HG03025 (cell line): Measurements from ENCODE around the gene JAK2.
"Not testable (repeated sequence)": the region's sequence is repeated elsewhere in the genome, so short reads cannot be mapped to it uniquely, and the experiment has no call there.

Source experiments
- ATAC-seq: cut with Tn5 transposase; IDR thresholded peaks from one replicate; pipeline ENCODE4 v1.9.1; 2021; ENCODE audit warnings: mild to moderate bottlenecking, moderate library complexity; ENCODE audit not compliant: unreplicated experiment, low FRiP score

JAK2 gene

DNA sequence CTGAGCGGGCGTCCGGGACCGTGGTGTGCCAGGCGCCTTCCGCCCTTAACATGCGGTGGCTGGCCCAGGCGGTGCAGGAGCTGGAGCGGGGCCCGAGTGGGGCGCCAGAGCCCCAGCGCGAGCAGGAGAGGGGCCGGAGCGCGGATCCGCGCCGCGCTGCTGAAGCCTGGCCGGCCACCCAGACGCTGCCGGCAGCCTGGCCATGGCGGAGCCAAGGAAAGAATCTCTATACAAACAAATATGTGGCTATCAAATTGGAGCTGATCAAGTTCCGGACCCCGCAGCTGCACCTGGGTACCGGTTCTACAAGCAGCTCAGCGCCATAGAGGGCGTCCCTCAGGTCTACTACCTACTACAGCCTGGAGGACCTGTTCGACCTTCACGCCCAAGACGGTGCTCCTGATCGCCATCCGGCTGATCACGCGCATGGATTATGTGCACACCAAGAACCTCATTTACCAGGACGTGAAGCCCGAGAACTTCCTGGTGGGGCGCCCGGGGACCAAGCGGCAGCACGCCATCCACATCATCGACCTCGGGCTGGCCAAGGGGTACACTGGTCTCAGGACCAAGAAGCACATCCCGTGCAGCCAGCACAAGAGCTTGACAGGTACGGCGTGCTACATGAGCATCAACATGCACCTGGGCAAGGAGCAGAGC is 55.8 kb downstream of the JAK2 start:
- ATAC-seq = no peak

DNA sequence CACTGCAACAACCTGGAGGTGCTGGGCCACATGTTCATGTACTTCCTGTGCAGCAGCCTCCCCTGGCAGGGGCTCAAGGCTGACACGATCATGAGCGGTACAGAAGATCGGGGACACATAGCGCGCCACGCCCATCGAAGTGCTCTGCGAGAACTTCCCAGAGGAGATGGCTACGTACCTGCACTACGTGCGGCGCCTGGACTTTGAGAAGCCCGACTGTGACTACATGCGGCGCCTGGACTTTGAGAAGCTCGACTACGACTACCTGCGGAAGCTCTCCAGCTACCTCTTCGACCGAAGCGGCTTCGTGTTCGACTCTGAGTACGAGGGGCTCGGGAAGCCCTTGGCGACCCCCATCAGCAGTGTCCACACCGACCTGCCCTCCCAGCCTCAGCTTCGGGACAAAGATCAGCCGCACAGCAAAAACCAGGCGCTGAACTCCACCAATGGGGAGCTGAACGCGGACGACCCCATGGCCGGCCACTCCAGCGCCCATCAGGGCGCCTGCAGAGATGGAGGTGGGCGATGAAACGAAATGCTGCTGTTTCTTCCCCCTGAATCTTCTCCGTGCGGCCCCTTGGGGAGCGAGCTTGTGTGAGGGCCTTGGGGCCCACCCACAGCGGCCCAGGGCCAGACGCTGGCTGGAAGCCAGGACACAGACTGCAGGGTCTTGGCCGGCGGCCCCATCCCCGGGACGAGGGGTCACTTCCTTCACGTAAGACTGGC is 56.5 kb downstream of the JAK2 start:
- no peak for ATAC-seq

DNA sequence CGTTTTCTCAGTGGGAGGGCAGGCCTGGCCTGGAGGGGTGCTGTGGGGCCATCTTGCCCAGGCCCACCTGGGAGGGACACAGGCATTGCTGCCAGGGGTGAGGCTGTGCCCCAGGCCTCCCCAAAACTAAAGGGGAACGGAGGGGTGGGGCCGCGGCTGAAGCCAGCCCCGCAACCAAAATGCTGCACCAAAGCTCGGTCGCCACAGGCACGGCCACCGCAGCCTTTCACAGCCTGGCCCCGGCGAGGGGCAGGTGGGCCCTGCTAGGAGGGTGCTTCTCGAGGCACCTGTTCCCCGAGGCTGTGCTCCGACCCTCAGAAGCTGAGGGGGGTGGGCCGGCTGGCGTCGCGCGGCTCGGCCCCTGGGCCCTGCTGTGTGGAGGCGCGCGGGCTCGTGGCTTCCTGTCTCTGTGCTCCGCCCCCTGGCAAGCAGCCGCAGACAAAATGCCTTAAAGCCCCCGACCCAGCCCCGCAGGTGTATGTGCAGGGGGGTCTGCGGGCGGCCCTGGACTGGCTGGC is 57.6 kb downstream of the JAK2 start:
- no peak for ATAC-seq

DNA sequence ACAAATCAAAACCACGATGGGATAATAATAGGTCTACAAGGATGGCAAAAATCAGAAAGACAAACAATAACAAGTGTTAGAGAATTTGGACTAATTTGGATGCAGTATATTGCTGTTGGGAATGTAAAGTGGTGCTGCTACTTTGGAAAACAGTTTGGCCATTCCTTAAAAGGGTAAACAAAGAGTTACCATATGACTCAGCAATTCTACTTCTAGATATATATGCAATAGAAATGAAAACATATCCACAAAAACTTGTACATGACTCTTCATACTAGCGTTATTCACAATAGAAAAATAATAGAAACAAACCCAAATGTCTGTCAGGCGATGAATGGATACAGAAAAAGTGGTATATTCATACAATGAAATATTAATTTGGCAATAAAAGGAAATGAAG is 58.3 kb downstream of the JAK2 start:
- ATAC-seq = no peak

DNA sequence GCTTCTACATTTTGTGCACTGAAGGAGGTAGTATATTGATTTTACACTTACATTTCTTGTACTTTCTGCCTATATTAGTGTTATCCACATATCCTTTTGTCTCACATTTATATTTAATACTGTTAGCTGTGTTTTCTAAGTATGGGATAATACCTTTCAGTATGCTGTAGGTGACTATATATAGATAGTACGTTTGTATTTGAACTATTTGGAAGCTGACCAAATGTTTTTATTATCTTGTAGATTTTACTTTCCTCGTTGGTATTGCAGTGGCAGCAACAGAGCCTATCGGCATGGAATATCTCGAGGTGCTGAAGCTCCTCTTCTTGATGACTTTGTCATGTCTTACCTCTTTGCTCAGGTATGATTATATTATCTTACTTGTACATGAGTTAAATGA is 59.1 kb downstream of the JAK2 start:
- no peak for ATAC-seq

DNA sequence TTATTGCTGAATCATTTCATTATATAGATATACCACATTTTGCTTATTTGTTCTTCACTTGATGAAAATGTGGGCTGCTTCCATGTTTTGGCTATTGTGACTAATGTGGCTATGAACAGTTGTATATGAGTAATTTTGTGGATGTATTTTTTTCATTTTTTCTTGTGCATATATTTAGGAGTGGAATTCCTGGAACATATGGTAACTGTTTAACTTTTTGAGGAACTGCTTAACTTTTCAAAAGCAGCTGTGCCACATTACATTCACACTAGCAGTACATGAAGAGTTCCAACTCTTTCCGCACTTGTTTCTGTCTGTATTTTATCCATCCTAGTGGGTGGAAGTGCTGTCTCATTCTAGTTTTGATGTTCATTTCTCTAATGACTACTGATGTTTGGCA is 67.8 kb downstream of the JAK2 start:
- no peak for ATAC-seq

DNA sequence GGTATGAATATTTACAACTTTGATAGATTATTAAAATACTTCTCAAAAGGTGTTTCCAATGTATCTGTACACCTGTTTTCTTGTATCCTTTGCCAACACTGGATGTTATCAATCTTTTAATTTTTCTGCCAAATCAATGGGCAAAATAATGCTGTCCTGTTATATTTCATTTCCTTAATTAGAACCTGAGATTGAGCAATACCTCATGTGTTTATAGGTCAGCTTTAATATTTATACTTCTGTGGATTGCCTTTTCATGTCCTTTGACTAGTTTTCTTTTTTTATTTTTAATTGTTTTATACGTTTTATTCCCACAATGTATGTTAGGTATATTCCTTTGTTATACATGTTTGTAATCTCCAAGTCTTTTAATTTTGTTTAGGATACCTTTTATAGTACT is 77.6 kb downstream of the JAK2 start:
- ATAC-seq = no peak

DNA sequence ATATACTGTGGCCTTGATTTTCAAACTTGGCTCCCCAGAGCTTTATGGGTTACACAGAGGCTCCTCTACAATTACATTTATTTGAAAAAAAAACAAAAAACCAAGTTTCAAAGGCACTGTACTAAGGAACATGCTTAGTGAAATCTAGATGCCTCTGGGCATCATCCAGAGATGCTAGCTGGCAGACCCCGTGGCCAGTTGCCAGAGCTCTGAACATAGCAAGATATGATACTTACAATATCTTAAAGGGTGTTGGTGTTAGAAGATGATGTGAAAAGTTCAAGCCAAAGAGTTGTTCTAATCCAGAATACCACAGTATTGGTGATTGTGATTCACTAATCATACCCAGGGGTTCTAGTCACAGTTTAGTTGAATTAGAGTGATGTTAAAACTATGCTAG is 87.8 kb downstream of the JAK2 start:
- no peak for ATAC-seq

DNA sequence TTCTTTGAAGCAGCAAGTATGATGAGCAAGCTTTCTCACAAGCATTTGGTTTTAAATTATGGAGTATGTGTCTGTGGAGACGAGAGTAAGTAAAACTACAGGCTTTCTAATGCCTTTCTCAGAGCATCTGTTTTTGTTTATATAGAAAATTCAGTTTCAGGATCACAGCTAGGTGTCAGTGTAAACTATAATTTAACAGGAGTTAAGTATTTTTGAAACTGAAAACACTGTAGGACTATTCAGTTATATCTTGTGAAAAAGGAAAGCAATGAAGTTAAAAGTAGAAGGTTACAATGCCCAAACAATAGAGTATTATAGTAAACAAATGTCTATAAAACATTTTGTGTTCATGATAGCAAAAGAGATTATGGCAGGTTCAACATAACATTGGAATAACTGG is 88.6 kb downstream of the JAK2 start:
- ATAC-seq = no peak

DNA sequence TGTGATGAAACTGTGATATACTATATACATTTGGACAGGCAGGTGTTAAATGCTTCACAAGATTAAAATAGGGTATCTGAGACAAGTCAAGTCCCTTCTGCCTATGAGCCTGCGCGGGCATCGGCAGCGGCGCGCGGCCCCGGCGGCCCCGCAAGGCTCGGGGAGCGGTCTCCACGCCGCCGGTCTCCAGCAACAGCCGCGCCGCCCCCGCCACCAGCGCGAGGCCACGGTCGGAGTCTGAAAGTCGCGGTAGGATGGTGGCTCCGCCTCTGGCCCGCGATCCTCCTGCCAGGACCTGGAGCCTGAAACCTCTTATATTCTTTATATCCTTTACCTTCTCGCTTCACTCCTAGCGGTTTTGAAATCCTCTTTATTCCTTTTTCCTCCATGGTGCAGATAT is 100.9 kb downstream of the JAK2 start:
- ATAC-seq = no peak

DNA sequence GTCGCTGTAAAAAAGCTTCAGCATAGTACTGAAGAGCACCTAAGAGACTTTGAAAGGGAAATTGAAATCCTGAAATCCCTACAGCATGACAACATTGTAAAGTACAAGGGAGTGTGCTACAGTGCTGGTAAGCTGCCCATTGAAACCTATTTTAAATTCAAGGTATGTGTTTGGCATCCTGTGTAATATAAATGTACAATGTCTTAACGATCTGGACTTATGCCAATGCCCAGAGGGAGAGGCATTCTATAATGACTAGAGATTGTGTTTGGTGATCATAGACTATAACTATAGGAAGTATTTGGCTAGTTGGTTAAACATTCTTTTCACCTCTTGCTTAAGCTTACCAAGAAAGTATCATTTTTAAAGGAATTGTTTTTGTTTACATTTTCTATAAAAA is 104.7 kb downstream of the JAK2 start:
- no peak for ATAC-seq

DNA sequence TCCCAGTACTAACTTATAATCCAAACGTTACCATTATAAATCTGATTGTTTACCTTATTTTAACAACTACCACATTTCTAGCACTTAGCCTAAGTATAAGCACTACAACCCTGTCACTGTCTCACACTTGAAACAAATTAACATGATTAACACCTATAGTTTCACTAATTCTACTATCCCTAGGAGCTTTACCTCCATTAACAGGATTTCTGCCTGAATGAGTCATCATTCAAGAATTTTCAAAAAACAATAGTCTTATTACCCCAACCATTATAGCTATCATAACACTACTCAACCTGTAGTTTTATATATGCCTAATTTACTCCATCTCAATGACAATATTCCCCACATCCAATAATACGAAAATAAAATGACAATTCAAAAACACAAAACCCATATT is 110.7 kb downstream of the JAK2 start:
- no peak for ATAC-seq

DNA sequence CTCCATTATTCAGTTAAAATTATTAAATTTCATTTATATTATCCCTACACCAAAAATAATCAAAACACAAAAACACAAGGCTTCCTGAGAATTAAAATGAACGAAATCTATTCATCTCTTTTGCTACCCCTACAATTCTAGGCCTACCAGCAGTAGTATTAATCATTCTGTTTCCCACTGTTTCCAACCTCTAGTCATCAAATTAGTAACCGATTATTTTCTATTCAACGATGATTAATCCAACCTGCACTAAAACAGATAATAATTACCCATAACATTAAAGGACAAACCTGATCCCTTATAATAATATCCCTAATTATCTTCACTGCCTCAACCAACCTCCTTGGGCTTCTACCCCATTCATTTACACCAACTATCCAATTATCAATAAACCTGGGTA is 114.4 kb downstream of the JAK2 start:
- no peak for ATAC-seq

DNA sequence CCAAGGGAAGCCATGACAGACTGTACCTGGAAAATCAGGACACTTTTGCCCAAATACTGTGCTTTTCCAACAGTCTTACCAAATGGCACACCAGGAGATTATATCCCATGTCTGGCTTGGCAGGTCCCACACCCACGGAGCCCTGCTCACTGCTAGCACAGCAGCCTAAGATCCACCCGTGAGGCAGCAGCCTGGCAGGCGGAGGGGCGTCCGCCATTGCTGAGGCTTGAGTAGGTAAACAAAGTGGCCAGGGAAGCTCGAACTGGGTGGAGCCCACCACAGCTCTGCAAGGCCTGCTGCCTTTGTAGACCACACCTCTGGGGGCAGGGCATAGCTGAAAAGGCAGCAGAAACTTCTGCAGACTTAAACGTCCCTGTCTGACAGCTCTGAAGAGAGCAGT is 116.1 kb downstream of the JAK2 start:
- ATAC-seq = not testable (repeated sequence)

DNA sequence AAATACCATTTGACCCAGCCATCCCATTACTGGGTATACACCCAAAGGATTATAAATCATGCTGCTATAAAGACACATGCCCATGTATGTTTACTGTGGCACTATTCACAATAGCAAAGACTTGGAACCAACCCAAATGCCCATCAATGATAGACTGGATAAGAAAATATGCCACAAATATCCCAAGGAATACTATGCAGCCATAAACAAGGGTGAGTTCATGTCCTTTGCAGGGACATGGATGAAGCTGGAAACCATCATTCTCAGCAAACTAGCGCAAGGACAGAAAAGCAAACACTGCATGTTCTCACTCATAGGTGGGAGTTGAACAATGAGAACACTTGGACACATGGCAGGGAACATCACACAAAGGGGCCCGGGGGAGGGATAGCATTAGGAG is 121.4 kb downstream of the JAK2 start:
- not testable (repeated sequence) for ATAC-seq

DNA sequence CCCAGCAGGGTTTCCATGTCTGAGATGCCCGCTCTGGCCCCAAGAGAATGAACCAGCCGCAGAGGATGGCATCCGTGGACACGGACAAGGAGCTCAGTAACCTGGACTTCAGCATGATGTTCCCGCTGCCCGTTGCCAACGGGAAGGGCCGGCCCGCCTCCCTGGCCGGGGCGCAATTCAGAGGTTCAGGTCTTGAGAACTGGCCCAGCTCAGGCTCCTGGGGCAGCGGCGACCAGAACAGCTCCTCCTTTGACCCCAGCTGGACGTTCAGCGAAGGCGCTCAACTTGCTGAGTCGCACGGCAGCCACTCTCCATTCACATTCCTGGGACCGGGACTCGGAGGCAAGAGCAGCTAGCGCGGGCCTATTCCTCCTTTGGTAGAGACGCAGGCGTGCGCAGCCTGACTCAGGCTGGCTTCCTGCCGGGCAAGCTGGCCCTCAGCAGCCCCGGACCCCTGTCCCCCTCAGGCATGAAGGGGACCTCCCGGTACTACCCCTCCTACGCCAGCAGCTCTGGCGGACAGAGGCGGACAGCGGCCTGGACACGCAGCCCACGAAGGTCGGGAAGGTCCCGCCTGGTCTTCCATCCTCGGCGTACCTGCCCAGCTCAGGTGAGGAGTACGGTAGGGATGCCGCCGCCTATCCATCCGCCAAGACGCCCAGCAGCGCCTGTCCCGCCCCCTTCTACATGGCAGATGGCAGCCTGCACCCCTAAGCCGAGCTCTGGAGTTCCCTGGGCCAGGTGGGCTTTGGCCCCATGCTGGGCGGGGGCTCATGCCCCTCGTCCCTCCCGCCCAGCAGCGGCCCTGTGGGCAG is 126.0 kb downstream of the JAK2 start:
- no peak for ATAC-seq

DNA sequence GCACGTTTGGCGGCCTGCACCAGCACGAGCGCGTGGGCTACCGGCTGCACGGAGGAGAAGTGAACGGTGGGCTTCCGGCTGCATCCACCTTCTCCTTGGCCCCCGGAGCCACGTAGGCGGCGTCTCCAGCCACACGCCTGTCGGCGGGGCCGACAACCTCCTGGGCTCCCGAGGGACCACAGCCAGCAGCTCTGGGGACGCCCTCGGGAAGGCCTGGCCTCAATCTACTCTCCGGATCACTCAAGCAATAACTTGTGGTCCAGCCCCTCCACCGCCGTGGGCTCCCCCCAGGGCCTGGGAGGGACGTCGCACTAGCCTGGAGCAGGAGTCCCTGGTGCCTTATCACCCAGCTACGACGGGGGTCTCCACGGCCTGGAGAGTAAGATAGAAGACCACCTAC is 126.6 kb downstream of the JAK2 start:
- no peak for ATAC-seq

DNA sequence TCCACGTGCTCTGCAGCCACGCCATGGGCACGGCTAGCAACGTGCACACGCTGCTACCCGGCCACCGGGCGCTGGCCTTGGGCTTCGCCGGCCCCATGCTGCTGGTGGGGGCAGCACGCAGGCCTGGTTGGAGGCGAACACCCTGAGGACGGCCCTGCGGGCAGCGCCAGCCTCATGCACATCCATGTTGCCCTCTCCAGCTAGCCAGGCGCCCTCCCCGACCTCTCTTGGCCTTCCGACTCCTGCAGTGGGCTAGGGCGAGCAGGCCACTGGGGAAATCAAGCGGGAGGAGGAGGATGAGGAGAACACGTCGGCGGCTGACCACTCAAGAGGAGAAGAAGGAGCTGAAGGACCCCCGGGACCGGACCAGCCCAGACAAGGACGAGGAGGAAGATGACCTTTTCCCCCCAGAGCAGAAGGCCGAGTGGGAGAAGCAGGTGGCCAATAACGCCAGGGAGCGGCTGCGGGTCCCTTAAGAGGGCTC is 127.1 kb downstream of the JAK2 start:
- ATAC-seq = no peak

DNA sequence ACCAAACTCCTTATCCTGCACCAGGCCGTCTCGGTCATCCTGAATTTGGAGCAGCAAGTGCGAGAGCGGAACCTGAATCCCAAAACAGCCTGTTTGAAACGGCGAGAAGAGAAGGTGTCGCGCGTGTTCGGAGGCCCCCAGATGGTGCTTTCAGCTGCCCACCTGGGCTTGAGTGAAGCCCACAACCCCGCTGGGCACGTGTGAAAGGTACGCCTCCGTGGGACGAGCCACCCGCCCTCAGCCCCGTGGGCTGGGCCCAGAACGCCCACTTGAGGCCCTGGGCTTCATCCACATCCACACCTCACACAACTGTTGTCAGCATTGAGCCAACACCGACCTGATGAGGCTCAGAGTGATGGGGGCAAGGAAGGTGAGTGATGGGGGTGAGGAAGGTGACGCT is 127.6 kb downstream of the JAK2 start:
- ATAC-seq = no peak

DNA sequence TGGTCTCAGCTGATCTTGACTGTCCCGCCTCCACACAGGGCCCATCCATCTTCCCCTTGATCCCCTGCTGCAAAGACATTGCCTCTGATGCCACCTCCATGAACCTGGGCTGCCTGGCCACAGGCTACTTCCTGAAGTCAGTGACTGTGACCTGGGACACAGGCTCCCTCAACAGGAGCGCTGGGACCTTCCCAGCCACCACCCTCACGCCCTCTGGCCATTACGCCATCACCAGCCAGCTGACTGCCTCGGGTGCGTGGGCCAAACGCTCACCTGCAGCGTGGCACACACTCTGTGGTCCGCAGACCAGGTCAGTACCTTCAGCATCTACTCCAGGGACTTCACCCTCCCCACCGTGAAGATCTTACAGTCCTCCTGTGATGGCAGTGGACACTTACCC is 128.5 kb downstream of the JAK2 start:
- no peak for ATAC-seq

DNA sequence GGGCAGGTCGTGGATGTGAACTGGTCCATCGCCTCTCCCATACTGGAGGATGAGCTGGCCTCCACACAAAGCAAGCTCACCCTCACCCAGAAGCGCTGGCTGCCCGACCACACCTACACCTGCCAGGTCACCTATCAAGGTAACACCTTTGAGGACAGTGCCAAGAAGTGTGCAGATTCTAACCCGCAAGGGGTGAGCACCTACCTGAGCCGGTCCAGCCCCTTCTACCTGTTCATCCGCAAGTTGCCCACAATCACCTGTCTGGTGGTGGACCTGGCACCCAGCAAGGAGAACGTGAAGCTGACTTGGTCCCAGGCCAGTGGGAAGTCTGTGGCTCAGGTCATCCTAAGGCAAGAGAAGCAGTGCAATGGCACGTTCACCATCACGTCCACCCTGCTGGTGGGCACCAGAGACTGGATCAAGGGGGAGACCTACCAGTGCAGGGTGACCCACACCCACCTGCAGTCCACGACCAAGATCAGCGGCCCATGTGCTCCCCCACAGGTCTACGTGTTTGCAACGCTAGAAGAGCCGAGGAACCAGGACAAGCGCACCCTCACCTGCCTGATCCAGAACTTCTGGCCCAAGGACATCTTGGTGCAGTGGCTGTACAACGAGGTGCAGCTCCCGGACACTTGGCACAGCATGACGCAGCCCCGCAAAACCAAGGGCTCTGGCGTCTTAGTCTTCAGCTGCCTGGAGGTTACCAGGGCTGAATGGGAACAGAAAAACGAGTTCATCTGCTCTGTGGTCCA is 129.1 kb downstream of the JAK2 start:
- no peak for ATAC-seq
